GM12874 (cell line): ENCODE data around the gene ETHE1.

Source experiments
- CTCF ChIP-seq: IDR thresholded peaks from 2 replicates; pipeline ENCODE4 v1.5.1; 2011; ENCODE audit warnings: low read depth, mild to moderate bottlenecking, control low read depth, low read length, moderate library complexity; ENCODE audit not compliant: insufficient read depth

Gene ETHE1

GRCh38 chr19:43470288-43470687 lies 56.7 kb downstream of the ETHE1 start:
- TF ChIP-seq CTCF, result no peak

DNA sequence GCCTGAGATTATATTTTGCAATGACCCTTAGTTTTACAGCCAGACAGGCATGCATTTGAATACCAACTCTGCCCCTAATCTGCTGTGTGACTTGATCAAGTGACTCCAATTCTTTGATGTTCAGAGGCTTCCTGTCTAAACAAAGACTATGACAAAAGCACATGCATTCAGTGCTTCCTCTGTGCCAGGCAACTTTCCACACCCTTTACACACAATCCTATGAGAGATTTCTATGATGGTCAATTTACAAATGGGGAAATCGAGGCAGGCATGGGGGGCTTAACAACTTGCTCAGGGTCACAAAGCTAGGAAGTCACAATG lies 57.9 kb downstream of the ETHE1 start:
- no peak for TF ChIP-seq CTCF

DNA sequence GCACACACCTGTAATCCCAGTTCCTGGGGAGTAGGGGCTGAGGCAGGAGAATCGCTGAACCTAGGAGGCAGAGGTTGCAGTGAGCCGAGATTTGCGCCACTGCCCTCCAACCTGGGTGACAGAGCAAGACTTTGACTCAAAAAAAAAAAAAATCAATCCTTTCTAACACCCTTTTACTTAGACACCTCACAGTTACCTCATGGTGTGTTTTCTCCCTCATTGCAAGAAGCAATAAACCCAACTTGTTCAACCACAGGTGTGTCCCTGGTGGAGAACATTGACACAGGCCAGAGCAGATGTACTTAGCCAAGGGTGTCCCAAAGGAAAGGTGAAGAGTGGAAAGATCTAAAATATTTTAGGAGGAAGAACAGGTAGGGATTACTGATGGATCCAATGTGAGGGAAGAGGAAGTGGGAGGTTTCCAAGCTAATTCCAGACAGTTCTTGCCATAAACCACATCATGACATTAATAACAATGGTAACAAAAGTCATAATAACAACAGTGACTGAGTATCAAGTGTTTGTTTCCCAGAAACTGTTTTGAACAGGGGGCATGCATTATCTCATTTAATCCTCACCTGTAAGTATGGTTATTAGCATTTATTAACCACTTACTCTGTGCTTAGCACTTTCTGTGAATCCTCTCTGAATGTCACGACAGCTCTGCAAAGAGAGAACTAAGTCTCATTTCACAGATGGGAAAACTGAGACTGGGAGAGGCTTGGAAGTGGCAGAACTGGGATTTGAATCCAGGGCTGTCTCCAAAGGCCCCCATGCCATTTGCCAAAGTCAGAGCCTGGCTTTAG lies 58.4 kb downstream of the ETHE1 start:
- TF ChIP-seq CTCF, result no peak

- no peak for TF ChIP-seq CTCF
These were observed 59.3 kb downstream of the ETHE1 start for GRCh38 chr19:43467730-43468129.

DNA sequence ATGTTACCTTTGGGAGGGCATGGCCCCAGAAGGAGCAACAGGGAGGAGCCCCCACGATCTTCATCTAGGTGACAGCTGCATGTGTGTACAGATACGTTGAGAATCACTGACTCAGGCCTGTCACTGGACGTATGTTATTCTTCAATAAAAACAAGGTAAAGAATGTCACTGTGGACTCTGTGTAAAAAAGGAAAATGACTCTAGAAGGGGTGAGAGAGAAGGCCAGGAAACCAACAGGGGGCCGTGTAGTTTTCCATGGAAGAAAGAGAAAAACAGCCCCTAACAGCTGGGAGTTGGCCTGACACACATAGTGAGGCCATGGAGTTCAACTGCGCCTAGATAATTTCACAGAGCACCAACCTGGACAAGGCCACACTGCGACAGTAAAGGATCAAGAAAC lies 59.7 kb downstream of the ETHE1 start:
- no peak for TF ChIP-seq CTCF

GRCh38 chr19:43466793-43467192 lies 60.2 kb downstream of the ETHE1 start:
- no peak for TF ChIP-seq CTCF

DNA sequence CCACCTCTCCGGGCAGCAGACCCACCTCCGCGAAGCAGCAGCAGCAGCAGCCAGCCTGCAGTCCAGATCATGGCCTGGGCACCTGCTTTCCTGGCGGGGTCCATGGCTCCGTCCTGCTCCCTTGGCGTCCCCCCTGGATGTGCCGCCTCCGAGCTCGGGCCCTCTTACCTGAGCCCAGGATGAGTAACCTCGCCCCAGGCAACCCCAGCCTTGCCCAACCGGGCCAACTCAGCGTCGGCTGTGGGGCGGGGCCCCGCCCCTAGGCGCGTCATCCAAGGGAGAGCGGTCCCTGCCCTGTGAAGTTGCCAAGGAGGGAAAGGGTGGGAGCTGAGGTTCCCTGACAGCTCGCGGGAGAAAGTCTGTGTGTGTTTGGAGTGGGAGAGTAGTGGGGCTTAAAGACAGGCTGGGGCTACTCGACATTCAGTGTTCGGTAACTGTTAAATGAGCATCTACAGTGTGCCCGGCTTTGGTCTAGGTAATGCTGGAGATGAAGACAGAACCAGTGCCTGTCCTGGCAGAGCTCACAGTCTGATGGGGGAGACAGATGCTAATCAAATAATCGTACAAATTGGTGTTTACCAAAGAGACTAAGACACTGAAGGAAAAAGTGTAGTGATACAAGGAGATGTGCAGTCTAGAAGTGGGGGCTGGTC lies 61.4 kb downstream of the ETHE1 start, which contains the start of gene LYPD3:
LYPD3 (minus strand) TSS at position 141 of the 653 bp plus-strand sequence; CDS start at position 104, 37 bp downstream.
- TF ChIP-seq CTCF, result no peak
